HepG2 (cell line): ENCODE measurements around the gene OFD1. TPM values are rescaled to one million over a fixed set of nuclear protein-coding genes. Genes with fewer than 3 reads are reported as not detected.

Experiments
- ZMAT3 ChIP-seq: sonication (generic); formaldehyde crosslinking; conservative IDR thresholded peaks from 2 replicates; pipeline ENCODE4 v1.7.0; 2021; ENCODE audit warnings: missing genetic modification reagents
- polyA plus RNA-seq, 8 experiments: library from polyadenylated mRNA; depleted of rRNA in 3 of 8; stranded (reverse) in 7 of 8; unstranded in 1 of 8; fragments of >200 nt; fragmentation: Illumina TruSeq in 4 of 8; extraction: Trizol in 4 of 8; gene quantifications; 2 replicates each; pipeline versions ENCODE4 v1.2.1 to v1.2.3, GENCODE V29; 2011 to 2016; ENCODE audit warnings: low read depth in 4 of 8, missing spikeins in 1 of 8, mixed read lengths in 1 of 8; ENCODE audit not compliant: insufficient read depth in 1 of 8
- total RNA-seq, 5 experiments: library from RNA; depleted of rRNA; stranded (reverse); fragments of >200 nt; fragmentation: Illumina TruSeq; extraction: Trizol; gene quantifications; 2 replicates each; pipeline ENCODE4 v1.2.3, GENCODE V29; 2016; ENCODE audit warnings: low read depth in 1 of 5
- TF ChIP-seq, protein P1 (sequence below): sonication (generic); formaldehyde crosslinking; IDR thresholded peaks from 2 replicates; pipeline ENCODE4 v1.9.0; 2021; ENCODE audit warnings: mild to moderate bottlenecking, missing genetic modification reagents
- TF ChIP-seq, protein P2 (sequence below): sonication (generic); formaldehyde crosslinking; IDR thresholded peaks from 2 replicates; pipeline ENCODE4 v1.9.0; 2021; ENCODE audit warnings: missing genetic modification reagents, borderline replicate concordance

OFD1 gene
- total and polyA plus RNA-seq, 2 of the 13 experiments (the other 11 are each of a cell fraction or from before 2014, with no cell fraction given), result 14.9 to 16.4 TPM

DNA sequence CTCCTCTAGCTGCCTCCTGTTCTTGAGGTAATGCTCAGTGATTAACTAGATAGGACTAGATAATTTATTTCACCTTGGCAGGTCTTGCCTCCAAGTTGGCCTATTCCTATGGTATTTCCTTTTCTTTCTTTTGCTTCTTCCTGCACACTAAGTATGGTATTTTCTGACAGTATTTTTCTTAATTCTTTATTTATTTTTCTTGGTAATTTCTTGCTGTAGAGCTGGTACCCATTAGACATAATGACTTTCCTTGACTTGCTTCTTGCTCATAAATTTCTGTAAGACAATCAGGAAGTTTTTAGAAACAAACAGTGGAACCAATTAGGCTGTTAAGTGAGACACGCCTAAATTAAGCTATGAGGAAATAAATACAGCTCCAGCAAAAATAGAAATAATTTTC is 36.1 kb upstream of the OFD1 start (continued):
- TF ChIP-seq, protein P1, sequence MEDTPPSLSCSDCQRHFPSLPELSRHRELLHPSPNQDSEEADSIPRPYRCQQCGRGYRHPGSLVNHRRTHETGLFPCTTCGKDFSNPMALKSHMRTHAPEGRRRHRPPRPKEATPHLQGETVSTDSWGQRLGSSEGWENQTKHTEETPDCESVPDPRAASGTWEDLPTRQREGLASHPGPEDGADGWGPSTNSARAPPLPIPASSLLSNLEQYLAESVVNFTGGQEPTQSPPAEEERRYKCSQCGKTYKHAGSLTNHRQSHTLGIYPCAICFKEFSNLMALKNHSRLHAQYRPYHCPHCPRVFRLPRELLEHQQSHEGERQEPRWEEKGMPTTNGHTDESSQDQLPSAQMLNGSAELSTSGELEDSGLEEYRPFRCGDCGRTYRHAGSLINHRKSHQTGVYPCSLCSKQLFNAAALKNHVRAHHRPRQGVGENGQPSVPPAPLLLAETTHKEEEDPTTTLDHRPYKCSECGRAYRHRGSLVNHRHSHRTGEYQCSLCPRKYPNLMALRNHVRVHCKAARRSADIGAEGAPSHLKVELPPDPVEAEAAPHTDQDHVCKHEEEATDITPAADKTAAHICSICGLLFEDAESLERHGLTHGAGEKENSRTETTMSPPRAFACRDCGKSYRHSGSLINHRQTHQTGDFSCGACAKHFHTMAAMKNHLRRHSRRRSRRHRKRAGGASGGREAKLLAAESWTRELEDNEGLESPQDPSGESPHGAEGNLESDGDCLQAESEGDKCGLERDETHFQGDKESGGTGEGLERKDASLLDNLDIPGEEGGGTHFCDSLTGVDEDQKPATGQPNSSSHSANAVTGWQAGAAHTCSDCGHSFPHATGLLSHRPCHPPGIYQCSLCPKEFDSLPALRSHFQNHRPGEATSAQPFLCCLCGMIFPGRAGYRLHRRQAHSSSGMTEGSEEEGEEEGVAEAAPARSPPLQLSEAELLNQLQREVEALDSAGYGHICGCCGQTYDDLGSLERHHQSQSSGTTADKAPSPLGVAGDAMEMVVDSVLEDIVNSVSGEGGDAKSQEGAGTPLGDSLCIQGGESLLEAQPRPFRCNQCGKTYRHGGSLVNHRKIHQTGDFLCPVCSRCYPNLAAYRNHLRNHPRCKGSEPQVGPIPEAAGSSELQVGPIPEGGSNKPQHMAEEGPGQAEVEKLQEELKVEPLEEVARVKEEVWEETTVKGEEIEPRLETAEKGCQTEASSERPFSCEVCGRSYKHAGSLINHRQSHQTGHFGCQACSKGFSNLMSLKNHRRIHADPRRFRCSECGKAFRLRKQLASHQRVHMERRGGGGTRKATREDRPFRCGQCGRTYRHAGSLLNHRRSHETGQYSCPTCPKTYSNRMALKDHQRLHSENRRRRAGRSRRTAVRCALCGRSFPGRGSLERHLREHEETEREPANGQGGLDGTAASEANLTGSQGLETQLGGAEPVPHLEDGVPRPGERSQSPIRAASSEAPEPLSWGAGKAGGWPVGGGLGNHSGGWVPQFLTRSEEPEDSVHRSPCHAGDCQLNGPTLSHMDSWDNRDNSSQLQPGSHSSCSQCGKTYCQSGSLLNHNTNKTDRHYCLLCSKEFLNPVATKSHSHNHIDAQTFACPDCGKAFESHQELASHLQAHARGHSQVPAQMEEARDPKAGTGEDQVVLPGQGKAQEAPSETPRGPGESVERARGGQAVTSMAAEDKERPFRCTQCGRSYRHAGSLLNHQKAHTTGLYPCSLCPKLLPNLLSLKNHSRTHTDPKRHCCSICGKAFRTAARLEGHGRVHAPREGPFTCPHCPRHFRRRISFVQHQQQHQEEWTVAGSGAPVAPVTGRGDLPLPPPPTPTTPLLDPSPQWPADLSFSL, result no peak
- TF ChIP-seq, protein P2, sequence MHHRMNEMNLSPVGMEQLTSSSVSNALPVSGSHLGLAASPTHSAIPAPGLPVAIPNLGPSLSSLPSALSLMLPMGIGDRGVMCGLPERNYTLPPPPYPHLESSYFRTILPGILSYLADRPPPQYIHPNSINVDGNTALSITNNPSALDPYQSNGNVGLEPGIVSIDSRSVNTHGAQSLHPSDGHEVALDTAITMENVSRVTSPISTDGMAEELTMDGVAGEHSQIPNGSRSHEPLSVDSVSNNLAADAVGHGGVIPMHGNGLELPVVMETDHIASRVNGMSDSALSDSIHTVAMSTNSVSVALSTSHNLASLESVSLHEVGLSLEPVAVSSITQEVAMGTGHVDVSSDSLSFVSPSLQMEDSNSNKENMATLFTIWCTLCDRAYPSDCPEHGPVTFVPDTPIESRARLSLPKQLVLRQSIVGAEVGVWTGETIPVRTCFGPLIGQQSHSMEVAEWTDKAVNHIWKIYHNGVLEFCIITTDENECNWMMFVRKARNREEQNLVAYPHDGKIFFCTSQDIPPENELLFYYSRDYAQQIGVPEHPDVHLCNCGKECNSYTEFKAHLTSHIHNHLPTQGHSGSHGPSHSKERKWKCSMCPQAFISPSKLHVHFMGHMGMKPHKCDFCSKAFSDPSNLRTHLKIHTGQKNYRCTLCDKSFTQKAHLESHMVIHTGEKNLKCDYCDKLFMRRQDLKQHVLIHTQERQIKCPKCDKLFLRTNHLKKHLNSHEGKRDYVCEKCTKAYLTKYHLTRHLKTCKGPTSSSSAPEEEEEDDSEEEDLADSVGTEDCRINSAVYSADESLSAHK, result no peak
- no peak for TF ChIP-seq ZMAT3 (CRISPR knock-in tag)
